ENCODE results near the gene RINL. TPM values are rescaled to one million over a fixed set of nuclear protein-coding genes. Genes with fewer than 3 reads are reported as not detected.

RINL gene
- 0.87 and 1.2 TPM in 2 replicates for total RNA-seq (2014; rRNA removed; shearing (Covaris generic))
- polyA plus RNA-seq (2015; cell fraction: cytosol; rRNA removed), result 0.73 and 2.9 TPM in 2 replicates
- polyA plus RNA-seq (2015; cell fraction: nucleus; rRNA removed), result 0.44 TPM in 1 of 2 replicates, not detected in the other

DNA sequence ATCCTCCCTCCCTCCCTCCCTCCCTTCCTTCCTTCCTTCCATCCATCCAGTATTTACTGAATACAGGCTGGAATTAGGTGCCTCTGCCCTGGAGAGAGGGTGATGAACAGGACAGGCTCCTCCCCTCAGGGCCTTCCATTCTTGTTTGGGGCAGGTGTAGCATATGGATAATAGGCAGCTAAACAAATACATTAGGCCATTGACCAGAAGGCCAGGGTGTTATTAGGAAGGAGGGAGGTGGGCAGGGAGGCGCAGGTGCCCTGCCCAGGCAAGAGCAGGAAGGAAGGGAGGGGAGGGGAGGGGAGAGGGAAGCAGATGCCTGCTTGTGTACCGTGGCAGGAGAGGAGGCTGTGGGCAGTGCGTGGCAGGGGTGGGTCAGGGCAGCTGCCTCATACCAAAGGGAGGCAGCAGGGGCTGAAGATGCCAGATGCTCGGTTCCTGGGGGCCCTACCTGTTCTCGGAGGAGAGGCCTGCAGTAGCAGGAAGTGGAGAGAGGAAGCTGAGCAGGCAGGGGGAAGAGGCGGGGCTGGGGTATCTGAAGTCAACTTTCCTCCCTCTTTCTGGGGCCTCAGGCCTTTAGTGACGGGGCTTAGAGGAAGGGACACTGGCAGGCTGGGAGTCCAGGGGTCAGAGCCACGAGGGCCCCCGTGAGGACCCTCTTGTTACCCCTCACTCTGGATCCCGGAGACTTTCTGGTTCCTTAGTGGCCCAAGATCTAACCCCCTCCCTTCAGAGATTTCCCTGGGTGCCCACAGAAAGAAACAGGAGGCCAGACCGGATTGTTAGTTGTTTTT is at the start of gene RINL:
TSS of gene RINL (minus strand) at position 495 of the 794 bp plus-strand sequence. CDS start 1,533 bp downstream, outside the sequence.
- in situ Hi-C loops (cut with HindIII; ENCODE audit: low pct_unique_long_range_greater_than_20kb, low sequenced_read_pairs), result no loop called here
- no peak for DNase-seq (ENCODE audit: low read depth, low spot score)

DNA sequence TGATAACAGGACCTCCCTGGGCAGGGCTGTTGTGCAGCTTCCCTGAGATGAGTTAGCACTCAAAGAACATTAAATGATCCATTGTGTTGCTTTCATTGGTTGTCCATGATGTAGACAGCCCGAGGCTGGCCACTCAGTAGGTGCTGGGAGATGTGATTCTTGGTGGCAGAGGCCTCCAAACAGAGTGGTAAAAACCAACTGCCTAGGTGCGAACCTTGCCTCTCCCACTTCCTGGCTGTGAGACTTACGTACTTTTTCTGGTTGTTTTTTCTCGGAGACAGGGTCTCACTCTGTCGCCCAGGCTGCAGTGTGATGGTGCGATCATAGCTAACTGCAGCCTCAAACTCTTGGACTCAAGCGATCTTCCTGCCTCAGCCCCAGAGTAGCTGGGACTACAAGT is 46.3 kb upstream of the RINL start:
- DNase-seq (ENCODE audit: low read depth, low spot score), result no peak
- in situ Hi-C loops (cut with HindIII; ENCODE audit: low pct_unique_long_range_greater_than_20kb, low sequenced_read_pairs), result no loop called here

DNA sequence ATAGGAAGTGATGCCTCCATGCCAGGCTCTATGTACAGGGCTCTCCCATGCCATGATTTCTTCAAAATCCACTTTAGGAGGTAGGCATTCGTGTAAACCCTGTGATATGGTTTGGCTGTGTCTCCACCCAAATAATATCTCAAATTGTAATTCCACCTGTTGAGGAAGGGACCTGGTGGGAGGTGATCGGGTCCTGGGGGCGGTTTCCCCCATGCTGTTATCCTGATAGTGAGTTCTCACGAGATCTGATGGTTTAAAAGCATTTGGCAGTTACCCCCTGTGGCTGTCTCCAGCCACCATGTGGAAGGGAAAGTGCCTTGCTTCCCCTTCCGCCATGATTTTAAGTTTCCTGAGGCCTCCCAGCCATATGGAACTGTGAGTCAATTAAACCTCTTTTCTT is 44.4 kb upstream of the RINL start:
- no peak for DNase-seq (ENCODE audit: low read depth, low spot score)
- in situ Hi-C loops (cut with HindIII; ENCODE audit: low pct_unique_long_range_greater_than_20kb, low sequenced_read_pairs), result no loop called here

DNA sequence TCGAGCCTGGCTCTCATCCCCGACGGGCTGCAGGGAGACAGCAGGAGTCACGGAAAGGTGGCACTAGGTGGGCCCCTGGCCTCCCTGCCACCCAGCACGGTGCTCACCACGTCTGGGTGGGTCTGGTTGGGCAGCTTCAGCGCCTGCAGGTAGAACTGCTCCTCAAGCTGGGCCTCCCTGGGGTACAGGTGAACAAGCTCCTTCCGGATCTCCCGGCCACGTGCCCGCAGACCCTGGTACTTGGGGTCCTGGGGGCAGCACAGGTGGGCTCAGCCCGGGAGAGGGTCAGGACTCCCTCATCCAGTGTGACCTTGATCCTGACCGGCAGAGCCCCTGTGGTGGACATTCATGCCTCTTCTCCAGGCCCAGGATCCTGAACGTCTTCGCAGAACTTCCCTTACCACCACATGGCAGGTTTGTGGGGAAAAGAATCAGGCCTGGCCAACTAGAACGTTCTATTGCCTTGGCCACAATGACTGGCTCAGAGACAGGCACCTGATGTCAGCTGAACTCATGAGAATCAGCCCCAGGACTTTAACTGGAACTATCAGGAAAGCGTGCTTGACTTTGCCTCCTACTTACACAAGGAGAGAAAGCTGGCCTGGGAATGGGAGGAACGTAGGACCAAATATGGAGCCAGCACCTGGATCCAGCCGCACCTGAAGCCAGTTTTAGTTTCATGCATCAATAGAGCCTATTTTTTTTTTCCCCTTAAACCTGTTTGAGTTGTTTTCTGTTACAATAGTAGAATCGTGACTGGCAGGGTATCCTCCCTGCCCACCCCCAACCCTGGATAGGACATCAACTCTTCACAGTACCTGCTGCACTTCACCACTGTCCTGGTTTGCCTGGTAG is 43.6 kb upstream of the RINL start:
- in situ Hi-C loops (cut with HindIII; ENCODE audit: low pct_unique_long_range_greater_than_20kb, low sequenced_read_pairs), result no loop called here
- no peak for DNase-seq (ENCODE audit: low read depth, low spot score)

DNA sequence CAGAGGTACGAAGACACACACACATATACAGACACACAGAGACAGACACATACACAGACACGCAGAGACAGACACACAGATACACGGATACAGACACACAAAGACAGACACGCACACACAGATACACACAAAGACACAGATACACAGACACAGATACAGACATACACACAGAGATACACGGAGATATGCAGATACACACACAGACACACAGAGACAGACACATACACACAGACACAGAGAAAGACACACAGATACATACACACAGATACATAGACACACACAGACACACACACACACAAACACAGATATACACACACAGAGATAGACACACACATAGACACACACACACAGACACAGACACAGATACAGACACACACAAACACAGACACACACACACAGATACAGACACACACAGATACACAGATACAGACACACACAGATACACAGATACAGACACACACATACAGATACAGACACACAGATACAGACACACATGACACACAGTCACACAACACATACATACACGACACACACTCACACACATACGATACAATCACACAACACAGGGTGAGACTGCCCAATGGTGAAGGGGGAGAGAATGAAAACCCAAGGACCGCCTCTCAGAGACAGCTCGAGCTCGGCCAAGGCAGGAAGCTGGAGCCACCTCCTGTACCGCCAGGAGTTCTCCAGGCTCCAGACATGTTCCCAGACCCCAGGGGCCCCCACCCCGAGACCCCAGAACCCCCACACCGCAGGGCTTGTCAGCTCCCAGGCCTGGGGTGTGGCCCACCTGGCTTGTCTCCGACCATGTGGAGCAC is 42.7 kb upstream of the RINL start:
- DNase-seq (ENCODE audit: low read depth, low spot score), result no peak
- in situ Hi-C loops (cut with HindIII; ENCODE audit: low pct_unique_long_range_greater_than_20kb, low sequenced_read_pairs), result no loop called here

DNA sequence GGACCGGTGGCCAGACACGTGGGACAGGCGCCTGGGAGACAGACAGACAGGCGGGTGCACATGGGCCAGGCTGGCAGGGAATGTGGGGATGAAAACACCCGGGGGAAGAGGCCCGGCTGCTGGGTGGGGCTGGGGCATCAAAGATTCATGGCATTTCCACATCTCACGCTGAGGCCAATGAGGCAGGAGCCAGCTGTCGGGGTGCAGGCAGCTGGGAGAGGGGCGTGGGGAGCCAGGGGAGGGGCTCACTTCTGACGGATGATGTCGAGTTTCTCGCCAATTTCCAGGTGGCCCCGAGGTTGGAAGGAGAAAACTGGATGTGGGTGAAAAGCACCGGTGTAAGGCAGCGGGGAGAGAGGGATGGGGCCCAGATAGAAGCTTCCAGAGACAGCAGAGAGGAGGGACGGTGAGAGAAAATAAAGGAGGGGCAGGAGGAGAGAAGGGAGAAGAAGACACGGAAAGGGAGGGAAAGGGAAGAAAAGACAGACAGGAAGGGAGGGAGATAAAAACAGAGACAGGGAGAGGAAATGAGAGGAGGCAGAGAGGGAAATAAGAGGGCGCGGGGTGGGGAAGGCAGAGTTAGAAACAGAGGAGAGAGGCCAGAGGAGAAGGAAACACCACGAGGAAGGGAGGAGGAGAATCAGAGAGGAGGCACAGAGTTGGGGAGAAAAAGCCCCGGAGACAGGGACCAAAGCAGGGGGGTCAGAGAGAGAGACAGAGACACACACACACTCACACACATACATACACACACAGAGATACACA is 41.9 kb upstream of the RINL start:
- in situ Hi-C loops (cut with HindIII; ENCODE audit: low pct_unique_long_range_greater_than_20kb, low sequenced_read_pairs), result no loop called here
- no peak for DNase-seq (ENCODE audit: low read depth, low spot score)

GRCh38 chr19:38918526-38918925 is 40.5 kb upstream of the RINL start:
- no peak for DNase-seq (ENCODE audit: low read depth, low spot score)
- in situ Hi-C loops (cut with HindIII; ENCODE audit: low pct_unique_long_range_greater_than_20kb, low sequenced_read_pairs), result no loop called here

GRCh38 chr19:38917921-38918491 is 39.9 kb upstream of the RINL start:
- peak; percentile 34 for DNase-seq (ENCODE audit: low read depth, low spot score)
- in situ Hi-C loops (cut with HindIII; ENCODE audit: low pct_unique_long_range_greater_than_20kb, low sequenced_read_pairs), result no loop called here

DNA sequence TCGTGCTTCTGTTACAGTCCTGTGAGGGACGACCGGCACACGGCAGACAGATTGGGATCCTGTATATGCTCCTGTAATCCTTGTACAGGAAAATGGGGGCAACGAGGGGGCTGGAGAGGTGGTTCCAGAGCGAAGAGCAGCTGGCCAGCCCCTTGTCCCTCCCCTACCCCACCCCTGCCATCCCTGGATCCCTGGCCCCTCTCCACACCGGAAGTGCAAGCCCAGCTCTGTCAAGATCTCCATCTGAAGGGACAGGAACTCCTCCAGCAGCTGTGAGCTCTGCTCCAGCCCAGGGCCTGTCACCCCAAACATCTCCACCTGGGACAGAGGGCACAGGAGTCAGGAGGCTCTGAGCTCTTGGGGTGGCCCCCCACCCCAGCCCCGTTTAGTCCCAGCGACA is 39.4 kb upstream of the RINL start:
- no peak for DNase-seq (ENCODE audit: low read depth, low spot score)
- in situ Hi-C loops (cut with HindIII; ENCODE audit: low pct_unique_long_range_greater_than_20kb, low sequenced_read_pairs), result no loop called here

DNA sequence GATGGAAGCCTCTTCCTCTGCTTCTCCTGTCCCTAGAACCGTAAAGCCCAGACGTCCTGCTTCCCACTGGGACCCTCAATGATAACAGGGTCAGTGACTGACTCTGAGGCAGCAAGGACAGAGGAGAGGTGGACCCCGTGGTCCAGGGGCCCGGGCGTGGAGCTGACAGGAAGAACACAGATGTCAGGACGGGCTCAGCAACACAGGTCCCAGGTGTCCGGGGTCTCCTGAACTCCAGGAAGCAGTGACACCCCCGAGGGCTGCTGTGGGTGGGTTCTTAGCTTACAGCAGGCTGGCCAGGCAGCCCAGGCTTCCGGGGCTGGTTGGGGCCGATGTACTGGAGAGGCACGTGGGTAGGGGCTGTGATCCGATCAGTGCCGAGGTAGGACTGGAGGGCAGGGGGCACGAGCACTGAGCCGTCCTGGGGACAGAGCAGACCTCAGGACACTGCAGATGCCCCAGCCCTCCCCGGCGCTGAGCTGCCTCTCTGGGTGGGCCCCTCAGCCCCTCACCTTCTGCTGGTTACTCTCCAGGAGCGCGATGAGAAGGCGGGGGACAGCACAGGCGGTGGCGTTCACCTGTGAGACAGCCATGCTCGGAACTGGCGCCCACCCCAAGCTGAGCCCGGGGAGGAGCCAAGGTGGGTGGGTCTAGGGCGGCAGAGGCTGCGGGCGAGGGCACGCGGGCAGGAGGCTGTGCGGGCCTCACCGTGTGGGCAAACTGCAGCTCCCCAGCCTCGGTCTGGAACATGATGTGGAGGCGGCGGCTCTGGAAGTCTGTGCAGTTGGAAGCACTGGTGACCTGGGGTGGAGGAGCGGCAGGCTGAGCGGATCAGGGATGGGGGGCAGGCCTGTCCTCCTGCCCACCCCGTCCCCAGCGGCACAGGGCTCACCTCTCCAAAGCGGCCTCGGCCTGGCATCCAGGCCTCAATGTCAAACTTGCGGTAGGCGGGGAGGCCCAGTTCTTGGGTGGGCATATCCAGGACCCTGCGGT is 37.5 kb upstream of the RINL start:
- in situ Hi-C loops (cut with HindIII; ENCODE audit: low pct_unique_long_range_greater_than_20kb, low sequenced_read_pairs), result no loop called here
- no peak for DNase-seq (ENCODE audit: low read depth, low spot score)

- no peak for DNase-seq (ENCODE audit: low read depth, low spot score)
- in situ Hi-C loops (cut with HindIII; ENCODE audit: low pct_unique_long_range_greater_than_20kb, low sequenced_read_pairs), result no loop called here
These were observed 35.9 kb upstream of the RINL start for GRCh38 chr19:38913958-38914357.

GRCh38 chr19:38912600-38913514 is 34.8 kb upstream of the RINL start:
- in situ Hi-C loops (cut with HindIII; ENCODE audit: low pct_unique_long_range_greater_than_20kb, low sequenced_read_pairs), result no loop called here

DNA sequence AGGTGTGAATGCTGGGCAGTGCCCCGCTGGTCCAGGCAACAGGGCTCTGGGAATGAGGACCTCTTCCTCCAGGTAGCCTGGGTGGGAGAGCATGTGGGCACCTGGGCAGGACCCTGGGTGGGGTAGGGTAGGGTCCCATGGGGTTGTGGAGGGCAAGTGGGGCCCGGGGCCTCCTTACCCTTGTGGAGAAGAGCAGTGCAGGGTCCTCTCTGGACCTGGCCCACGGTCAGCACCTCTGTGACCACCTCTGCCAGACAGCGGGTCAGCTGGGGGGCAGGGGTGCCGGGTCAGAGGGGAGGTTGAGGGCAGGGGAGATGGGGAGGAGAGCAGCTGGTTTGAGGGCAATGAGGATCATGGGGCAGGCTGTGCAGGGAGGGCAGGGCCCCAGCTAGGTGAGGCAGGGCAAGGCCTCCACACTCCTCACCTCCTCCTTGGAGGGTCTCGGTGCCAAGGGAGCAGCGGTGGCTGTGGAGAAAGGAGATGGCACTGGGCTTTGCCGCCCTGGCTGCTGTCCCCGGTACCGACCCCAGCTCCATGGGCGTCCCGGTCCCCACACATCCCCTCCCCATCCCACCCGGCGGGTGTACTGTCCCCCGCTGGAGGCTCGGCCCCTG is 33.4 kb upstream of the RINL start:
- in situ Hi-C loops (cut with HindIII; ENCODE audit: low pct_unique_long_range_greater_than_20kb, low sequenced_read_pairs), result no loop called here
- no peak for DNase-seq (ENCODE audit: low read depth, low spot score)

More at GRCh38 chr19:38912600-38913514, 34.8 kb upstream of the RINL start:
- DNase-seq (ENCODE audit: low read depth, low spot score), result no peak

- in situ Hi-C loops (cut with HindIII; ENCODE audit: low pct_unique_long_range_greater_than_20kb, low sequenced_read_pairs), result no loop called here
- no peak for DNase-seq (ENCODE audit: low read depth, low spot score)
These were observed 32.4 kb upstream of the RINL start for GRCh38 chr19:38910488-38910887.
